GM15510 (cell line): ENCODE results near the gene PAPPA.

Source experiments
- POLR2A ChIP-seq: IDR thresholded peaks from 3 replicates; pipeline ENCODE4 v1.6.1; 2011; ENCODE audit warnings: borderline replicate concordance; ENCODE audit not compliant: insufficient read length; ENCODE audit errors: extremely low read depth

PAPPA gene

DNA sequence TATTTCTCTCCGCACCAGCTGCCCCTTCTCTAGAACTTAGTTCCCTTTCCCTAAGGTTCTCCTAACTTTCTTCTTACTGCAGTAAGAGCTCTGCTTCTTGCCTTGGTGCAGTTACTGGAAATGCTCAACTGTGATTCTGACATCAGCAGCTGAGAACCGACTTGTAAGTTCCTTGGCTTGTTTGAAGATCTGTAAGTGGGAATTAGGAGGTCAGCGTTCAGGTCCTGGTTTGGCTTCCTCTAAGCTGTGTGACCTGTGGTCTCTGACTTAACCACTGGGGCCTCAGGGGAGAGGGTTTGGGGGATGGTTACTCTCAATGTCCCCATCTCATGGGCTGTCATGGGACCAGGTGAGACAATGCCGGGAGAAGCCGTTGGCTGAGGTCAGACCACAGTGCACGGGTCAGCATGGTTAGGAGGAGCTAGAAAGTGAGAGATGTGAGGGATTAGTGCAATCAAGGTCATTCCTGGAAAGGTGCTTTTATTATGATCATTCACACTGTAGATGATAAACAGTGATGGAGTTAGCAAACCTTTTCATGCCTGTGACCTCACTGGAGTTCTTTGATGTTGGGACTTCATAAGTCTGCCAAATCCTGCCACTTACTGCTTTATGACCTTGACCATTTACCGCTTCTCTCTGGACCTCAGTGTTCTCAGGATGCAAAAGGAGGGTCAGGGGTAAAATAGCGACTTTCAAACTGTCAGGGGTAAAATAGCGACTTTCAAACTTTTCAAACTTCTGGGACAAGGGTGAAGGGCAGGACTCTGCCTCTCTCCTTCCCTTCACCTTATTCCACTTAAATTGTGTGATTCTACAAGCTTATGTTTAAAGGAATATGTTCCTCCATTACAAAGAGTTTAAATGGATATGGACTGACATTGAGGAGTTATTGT lies 7.3 kb downstream of the PAPPA start:
- TF ChIP-seq POLR2A, result no peak

DNA sequence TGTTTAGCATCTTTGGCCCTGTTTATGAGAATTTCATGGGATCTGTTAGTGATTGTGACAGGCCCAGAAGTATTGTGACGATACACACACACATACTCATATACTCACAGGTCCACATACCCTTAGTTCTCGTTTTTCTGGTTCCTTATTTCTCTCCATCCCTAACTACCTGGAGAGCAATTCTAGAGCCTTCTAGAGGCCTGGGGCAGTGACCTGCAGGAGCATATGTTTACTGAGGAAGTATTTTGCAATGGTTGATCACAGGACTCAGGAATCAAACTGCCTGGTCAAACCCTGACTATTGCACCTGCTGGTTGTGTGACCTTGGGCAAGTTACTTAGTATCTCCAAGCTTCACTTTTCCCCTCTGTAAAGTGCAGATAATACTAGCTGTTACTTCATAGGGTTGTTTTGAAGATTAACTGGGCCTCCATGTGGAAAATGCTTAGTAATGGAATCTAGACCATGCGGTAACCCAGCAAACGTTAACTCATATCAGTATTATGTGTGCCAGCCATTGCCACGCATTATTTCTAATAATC lies 8.7 kb downstream of the PAPPA start:
- no peak for TF ChIP-seq POLR2A

DNA sequence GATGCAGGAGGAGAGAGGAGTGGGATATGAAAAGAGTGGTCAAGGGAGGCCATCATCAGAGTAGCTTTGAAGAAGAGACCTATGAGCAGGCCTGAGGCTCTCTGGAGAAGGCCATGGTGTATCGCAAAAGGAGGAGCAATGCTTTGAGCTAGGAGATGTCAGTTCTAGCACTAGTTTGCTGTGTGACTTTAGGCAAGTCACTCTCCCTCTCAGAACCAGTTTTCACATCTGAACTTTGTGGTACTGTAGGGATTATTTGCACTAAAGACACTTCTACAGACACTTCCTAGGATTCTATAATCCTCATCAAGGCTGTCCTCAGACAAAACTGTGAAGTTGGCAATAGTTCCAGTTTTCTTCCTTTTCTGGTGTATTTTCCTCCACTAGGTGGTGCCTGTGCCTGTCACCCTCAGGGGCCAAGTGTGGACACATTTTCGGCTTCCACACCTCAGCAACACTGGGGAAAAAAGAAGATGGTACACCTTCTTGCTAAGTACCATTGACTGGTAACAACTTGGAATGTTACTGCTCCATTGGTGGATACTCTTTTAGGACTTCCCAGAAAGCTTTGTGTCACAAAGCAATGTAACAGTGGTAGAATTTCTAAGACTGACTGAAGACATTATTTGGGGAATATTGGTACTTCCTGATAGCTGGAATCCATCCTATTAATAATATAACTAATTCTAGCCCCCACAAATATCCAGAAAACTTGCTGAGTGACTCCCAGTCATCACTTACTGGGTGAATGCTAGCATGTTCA lies 9.9 kb downstream of the PAPPA start:
- TF ChIP-seq POLR2A, result no peak

DNA sequence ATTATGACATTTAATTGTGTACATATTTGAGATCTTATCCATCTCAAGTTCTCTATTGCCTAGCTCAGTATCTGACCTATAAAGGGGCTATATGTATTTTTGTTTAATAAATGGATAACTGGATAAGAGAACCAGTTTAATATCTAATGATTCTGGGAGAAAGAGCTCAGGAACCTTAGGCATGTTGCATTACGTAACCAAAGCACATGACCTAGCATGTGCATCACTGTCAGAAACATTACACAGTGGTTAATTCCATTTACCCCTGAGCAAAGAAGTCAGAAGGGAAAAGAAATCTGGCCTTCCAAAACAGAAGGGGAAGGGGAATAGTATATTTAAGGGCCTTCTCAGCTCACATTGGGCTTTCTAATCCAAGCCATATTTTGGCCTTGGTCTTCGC lies 12.3 kb downstream of the PAPPA start:
- TF ChIP-seq POLR2A, result no peak

DNA sequence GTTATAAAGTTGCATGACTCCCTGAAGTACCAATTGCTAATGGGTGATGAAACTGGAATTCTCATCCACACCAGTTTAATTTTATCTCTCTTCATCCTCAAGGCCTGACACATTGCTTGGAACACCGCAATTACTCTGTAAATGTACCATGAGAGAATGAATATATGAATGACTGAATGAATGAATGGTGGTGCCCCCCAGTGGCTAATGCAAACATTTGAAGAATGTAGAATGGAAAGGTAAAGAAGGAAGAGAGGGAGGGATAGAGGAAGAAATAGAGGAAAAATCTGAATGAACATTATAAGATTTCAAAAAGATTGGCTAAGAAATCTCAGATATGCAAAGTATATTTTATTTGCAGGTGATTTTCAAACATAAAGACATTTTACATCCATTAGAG lies 13.1 kb downstream of the PAPPA start:
- no peak for TF ChIP-seq POLR2A

DNA sequence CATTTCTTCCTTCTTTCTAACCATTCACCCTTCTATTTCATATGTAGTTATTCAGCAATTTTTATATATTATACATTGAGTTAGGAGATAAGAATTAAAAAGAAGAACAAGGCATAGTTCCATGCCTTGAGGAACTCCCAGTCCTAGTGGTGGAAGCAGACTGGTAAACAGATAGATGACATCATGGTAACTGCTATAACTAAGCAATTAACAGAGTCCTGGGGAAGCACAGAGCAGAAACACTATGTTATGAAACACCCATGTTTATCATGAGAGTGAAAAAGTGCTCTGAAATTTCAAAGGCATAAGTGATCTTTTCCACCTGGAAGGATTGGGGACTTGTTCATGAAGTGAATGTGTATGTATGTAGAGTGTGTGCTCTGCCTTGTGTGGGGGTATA lies 14.6 kb downstream of the PAPPA start:
- TF ChIP-seq POLR2A, result no peak

DNA sequence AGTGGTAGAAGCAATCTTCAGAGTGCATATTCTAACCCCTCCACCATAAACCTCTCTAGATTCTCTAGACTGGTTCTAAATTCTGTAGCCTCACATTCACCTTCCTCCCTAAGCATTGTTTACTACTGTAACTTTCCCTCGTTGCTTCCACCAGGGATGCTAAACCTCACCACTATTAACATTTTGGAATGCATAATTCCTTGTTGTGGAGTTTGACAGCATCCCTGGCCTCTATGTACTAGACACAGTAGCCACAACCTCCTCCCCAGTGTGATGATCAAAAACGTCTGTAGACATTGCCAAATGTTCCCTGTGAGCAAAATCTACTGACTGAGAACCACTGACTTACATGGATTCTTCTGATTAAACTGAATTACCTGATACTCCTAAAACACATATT lies 18.6 kb downstream of the PAPPA start:
- no peak for TF ChIP-seq POLR2A

DNA sequence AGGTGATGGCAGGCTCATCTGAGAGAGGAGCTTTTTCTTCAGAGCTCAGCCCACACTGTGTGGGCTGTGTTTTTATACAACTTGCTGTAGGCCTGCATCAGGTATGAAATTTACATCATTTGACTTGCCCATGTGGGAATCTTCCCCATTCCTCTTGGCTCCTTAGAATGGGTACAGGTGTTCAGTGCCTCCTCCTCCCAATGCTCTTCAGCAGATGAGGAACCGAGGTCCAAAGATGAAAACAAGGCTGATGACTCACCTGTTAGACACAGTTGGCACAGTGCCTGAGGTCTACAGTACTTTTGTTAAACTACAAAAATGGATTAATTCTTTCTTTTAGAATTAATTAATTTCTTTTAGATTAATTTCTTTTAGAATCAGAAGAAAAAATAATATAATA lies 20.8 kb downstream of the PAPPA start:
- no peak for TF ChIP-seq POLR2A

DNA sequence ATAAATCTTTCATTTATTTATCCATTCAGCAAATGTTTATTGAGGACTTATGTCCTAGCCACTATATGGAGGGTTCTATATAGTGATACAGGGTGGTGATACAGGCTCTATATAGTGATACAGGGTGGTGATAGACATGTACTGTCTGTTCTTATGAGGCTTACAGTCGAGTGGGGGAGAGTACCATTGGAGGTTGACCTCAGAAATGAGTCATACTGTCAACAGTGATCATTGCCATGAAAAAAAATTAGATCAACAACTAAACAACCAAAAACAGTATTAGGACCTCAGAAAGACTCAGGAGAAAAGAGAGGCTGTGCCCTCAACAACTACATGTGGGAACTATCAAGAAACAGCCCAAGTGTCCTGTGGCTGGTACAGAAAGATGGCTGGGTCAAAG lies 22.0 kb downstream of the PAPPA start:
- no peak for TF ChIP-seq POLR2A

DNA sequence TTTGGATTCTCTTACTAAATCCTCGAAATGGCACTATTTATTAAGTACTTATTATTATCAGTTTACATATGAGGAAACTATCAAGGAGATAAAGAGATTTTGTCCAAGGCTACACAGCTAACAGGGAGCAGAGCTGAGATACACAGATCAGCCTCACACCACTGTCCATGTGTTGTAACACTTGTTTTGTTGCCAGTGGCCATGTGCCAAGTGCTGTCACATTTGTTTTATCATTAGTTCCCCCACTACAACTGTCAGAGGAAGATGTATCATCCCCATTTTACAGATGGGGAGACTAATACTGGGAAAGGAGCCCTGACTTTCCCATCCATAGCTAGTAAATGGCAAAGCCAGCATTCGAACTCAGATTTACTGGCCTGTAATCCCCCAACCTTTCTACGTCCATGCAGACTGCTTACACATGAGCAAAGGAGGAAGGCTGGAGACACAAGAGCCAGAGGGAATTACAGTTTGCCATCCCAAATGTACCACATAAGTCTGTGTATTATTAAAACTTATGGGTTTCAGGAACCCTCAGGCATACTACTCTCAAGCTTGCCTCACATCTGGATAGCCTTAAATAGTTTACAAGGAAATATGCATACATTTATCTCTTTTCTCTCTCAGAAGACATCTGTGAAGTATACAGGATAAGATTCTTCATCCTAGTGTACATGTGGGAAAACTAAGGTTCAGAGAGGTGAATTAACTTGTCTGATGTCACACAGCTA lies 25.1 kb downstream of the PAPPA start:
- TF ChIP-seq POLR2A, result no peak

DNA sequence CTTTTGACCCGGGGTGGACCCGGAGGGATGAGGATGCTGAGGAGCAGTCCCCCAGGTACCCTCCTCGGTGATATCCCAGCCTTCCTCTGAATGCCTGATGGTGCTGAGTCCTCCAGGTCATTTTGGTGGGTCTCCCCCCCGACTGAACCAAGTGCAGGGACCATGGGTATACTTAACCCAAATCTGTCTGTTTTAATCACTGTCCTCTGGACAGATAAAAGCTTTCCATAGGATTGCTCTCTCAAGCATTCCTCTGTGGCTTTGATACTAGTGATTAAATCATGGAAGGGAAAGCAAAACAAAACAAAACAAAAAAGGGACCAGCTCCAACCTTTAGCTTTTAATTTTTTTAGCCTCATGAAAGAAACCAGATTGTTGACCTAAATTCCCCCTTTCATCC lies 26.0 kb downstream of the PAPPA start:
- TF ChIP-seq POLR2A, result no peak

DNA sequence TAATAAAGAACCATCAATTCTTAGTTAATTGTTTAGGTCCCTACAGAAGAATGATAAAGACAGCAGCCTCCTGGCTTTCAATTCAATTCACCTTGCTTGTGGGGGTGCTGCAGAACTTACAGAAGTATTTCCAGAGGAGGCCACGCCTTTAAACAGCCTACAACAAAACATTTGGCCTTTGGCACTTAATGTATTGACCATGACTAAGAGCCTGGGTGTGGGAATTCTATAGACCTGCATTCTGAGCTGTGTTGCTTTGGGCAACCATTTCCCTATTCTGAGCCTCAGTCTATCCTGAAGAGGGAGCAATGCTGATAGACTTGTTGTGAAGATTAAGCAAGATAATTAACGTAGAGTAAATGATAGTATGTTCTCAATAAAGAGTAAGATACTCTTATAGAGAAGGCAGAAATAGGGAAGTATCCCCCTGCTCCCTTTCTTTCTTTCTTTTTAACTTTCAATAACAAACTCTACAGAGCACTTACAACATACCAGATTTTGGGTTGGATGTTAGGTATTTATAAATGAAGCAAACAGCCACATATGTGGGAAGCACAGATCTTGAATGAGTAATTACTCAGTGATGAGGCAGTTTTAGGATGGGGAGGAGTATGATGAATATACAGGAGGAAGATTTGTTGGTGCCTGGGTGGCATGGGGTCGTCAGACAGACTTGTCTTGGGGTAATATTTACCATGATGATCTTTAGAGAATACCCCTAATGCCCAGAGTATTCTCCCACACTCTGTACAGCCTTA lies 28.4 kb downstream of the PAPPA start:
- no peak for TF ChIP-seq POLR2A

DNA sequence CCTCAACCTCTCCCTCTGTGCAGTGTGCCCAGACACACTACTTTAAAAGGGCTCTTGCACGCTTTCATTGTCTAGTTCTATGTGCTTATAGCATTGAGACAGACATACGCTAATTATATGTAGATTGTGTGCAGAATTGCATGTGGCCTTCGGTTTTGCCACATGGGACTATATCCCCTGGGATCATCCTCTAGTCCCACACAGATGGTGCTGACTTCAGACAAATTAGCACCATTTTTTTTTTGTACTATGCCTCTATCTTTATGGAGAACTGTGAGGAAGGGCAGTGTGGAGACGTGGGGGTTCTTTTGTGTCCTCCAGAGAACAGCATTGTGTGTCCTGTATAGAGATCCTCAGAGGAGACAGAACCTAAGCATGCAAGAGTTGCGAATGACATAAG lies 29.3 kb downstream of the PAPPA start:
- TF ChIP-seq POLR2A, result no peak

DNA sequence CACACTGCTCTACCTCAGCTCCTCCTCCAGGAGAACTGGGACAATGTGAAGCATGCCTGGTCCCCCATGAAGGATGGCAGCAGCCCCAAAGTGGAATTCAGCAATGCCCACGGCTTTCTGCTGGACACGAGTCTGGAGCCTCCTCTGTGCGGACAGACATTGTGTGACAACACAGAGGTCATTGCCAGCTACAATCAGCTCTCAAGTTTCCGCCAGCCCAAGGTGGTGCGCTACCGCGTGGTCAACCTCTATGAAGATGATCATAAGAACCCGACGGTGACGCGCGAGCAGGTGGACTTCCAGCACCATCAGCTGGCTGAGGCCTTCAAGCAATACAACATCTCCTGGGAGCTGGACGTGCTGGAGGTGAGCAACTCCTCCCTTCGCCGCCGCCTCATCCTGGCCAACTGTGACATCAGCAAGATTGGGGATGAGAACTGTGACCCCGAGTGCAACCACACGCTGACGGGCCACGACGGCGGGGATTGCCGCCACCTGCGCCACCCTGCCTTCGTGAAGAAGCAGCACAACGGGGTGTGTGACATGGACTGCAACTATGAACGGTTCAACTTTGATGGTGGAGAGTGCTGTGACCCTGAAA lies 34.1 kb downstream of the PAPPA start:
- no peak for TF ChIP-seq POLR2A
